Measurements from ENCODE around the gene LHX8.

- TF ChIP-seq CTCF (conservative IDR thresholded peaks at IDR 0.05 in 1 of 2, IDR thresholded peaks at IDR 0.05 in 1 of 2; ENCODE audit: low read depth in 1 of 2, low read length in 2 of 2) (no peak), EZH2 (IDR thresholded peaks at IDR 0.05; ENCODE audit: low read length, missing control alignments) (no peak)
Observed at GRCh38 chr1:75087278-75087677, 46.9 kb upstream of the LHX8 start.
